Measurements from ENCODE around the gene SLC9A9. TPM values are rescaled to one million over a fixed set of nuclear protein-coding genes. Genes with fewer than 3 reads are reported as not detected.
"Not testable (repeated sequence)": the region's sequence is repeated elsewhere in the genome, so short reads cannot be mapped to it uniquely, and the experiment has no call there.

Gene SLC9A9
- total RNA-seq, 1 experiment from 2014 or later, result 2.2 TPM

- Mint-ChIP-seq H3K36me3 (ENCODE audit: insufficient read depth, unreplicated experiment) (peaks cover 5% of the 10 kb centered on the region), H3K27me3 (ENCODE audit: insufficient read depth, unreplicated experiment) (no peaks in the 10 kb centered on the region), H3K4me3 (ENCODE audit: unreplicated experiment) (no peak overlapping the region), H3K4me1 (ENCODE audit: insufficient read depth, unreplicated experiment) (peaks cover 3% of the 10 kb centered on the region), H3K27ac (ENCODE audit: low read depth, unreplicated experiment) (no peak overlapping the region), H3K9me3 (ENCODE audit: unreplicated experiment) (no peaks in the 10 kb centered on the region)
- POLR2A ChIA-PET, result no interaction called here
- intact Hi-C loops (cut with micrococcal nuclease), result no loop called here
- no peak for DNase-seq (ENCODE audit: unreplicated experiment)
- no TSS peak for BruUV-seq (replicated peaks)
- no peak for TF ChIP-seq CTCF (IDR thresholded peaks at IDR 0.05; ENCODE audit: unreplicated experiment)
- CTCF ChIA-PET, result no interaction called here
Measured at GRCh38 chr3:143809121-143809621, 39.1 kb downstream of the SLC9A9 start.

- no peak for TF ChIP-seq CTCF (IDR thresholded peaks at IDR 0.05; ENCODE audit: unreplicated experiment)
- H3K27me3 Mint-ChIP-seq (ENCODE audit: insufficient read depth, unreplicated experiment), result no peaks in the 10 kb centered on the region
Measured at GRCh38 chr3:143808030-143808429, 40.2 kb downstream of the SLC9A9 start.

GRCh38 chr3:143806038-143806437, 42.2 kb downstream of the SLC9A9 start:
- no peaks in the 10 kb centered on the region for H3K27me3 Mint-ChIP-seq (ENCODE audit: insufficient read depth, unreplicated experiment)
- intact Hi-C loops (cut with micrococcal nuclease), result no loop called here
- TF ChIP-seq CTCF (IDR thresholded peaks at IDR 0.05; ENCODE audit: unreplicated experiment), result no peak
- H3K4me1 Mint-ChIP-seq (ENCODE audit: insufficient read depth, unreplicated experiment), result no peaks in the 10 kb centered on the region
- no peaks in the 10 kb centered on the region for H3K9me3 Mint-ChIP-seq (ENCODE audit: unreplicated experiment)
- CTCF ChIA-PET, result interaction anchor here (0.8 kb wide), 1 partner anchor 1274 kb away, joined by 3 read pairs; no protein-coding TSS in a partner anchor
- POLR2A ChIA-PET, result no interaction called here
- no peak overlapping the region for H3K4me3 Mint-ChIP-seq (ENCODE audit: unreplicated experiment)
- H3K36me3 Mint-ChIP-seq (ENCODE audit: insufficient read depth, unreplicated experiment), result peaks cover 5% of the 10 kb centered on the region
- BruUV-seq (replicated peaks), result no TSS peak
- DNase-seq (ENCODE audit: unreplicated experiment), result no peak
- H3K27ac Mint-ChIP-seq (ENCODE audit: low read depth, unreplicated experiment), result no peak overlapping the region

More at GRCh38 chr3:143808030-143808429, 40.2 kb downstream of the SLC9A9 start:
- CTCF ChIA-PET, result interaction anchor here (0.6 kb wide), 1 partner anchor 818 kb away, joined by 4 read pairs; no protein-coding TSS in a partner anchor
- no peak for DNase-seq (ENCODE audit: unreplicated experiment)
- H3K27ac Mint-ChIP-seq (ENCODE audit: low read depth, unreplicated experiment), result no peak overlapping the region
- intact Hi-C loops (cut with micrococcal nuclease), result no loop called here
- POLR2A ChIA-PET, result no interaction called here
- BruUV-seq (replicated peaks), result no TSS peak
- H3K36me3 Mint-ChIP-seq (ENCODE audit: insufficient read depth, unreplicated experiment), result peaks cover 5% of the 10 kb centered on the region
- H3K4me3 Mint-ChIP-seq (ENCODE audit: unreplicated experiment), result no peak overlapping the region
- H3K4me1 Mint-ChIP-seq (ENCODE audit: insufficient read depth, unreplicated experiment), result no peaks in the 10 kb centered on the region
- no peaks in the 10 kb centered on the region for H3K9me3 Mint-ChIP-seq (ENCODE audit: unreplicated experiment)

- DNase-seq (ENCODE audit: unreplicated experiment); BruUV-seq (replicated peaks); H3K9me3 Mint-ChIP-seq (ENCODE audit: unreplicated experiment); CTCF ChIA-PET; H3K4me1 Mint-ChIP-seq (ENCODE audit: insufficient read depth, unreplicated experiment); H3K4me3 Mint-ChIP-seq (ENCODE audit: unreplicated experiment); H3K27me3 Mint-ChIP-seq (ENCODE audit: insufficient read depth, unreplicated experiment); H3K27ac Mint-ChIP-seq (ENCODE audit: low read depth, unreplicated experiment); intact Hi-C loops (cut with micrococcal nuclease); H3K36me3 Mint-ChIP-seq (ENCODE audit: insufficient read depth, unreplicated experiment); POLR2A ChIA-PET: not testable (repeated sequence)
Measured at GRCh38 chr3:143805476-143805875, 42.8 kb downstream of the SLC9A9 start.

GRCh38 chr3:143801046-143801445, 47.2 kb downstream of the SLC9A9 start:
- H3K27ac Mint-ChIP-seq (ENCODE audit: low read depth, unreplicated experiment); intact Hi-C loops (cut with micrococcal nuclease); BruUV-seq (replicated peaks); H3K27me3 Mint-ChIP-seq (ENCODE audit: insufficient read depth, unreplicated experiment); H3K36me3 Mint-ChIP-seq (ENCODE audit: insufficient read depth, unreplicated experiment); H3K4me3 Mint-ChIP-seq (ENCODE audit: unreplicated experiment); CTCF ChIA-PET; H3K9me3 Mint-ChIP-seq (ENCODE audit: unreplicated experiment): not testable (repeated sequence)
- POLR2A ChIA-PET, result interaction anchor here (1.6 kb wide), 1 partner anchor 17 kb away, joined by 4 read pairs; no protein-coding TSS in a partner anchor
- H3K4me1 Mint-ChIP-seq (ENCODE audit: insufficient read depth, unreplicated experiment), result peaks cover 16% of the 10 kb centered on the region
- peak; percentile 42 for DNase-seq (ENCODE audit: unreplicated experiment)

- H3K27me3 Mint-ChIP-seq (ENCODE audit: insufficient read depth, unreplicated experiment); DNase-seq (ENCODE audit: unreplicated experiment); BruUV-seq (replicated peaks); H3K27ac Mint-ChIP-seq (ENCODE audit: low read depth, unreplicated experiment); H3K36me3 Mint-ChIP-seq (ENCODE audit: insufficient read depth, unreplicated experiment); POLR2A ChIA-PET; H3K4me3 Mint-ChIP-seq (ENCODE audit: unreplicated experiment); H3K9me3 Mint-ChIP-seq (ENCODE audit: unreplicated experiment): not testable (repeated sequence)
- H3K4me1 Mint-ChIP-seq (ENCODE audit: insufficient read depth, unreplicated experiment), result peaks cover 16% of the 10 kb centered on the region
- intact Hi-C loops (cut with micrococcal nuclease), result loop anchor here (5.0 kb wide), 1 partner anchor 154 kb away; no protein-coding TSS in a partner anchor
- CTCF ChIA-PET, result interaction anchor here (1.5 kb wide), 1 partner anchor 22 kb away, joined by 4 read pairs; no protein-coding TSS in a partner anchor
Measured at GRCh38 chr3:143798151-143798550, 50.1 kb downstream of the SLC9A9 start.

All from MCF 10A (cell line).